HPDE6-E6E7 (cell line): ENCODE results near the gene TNKS1BP1.
"Not testable (repeated sequence)": the region's sequence is repeated elsewhere in the genome, so short reads cannot be mapped to it uniquely, and the experiment has no call there.

ENCODE experiments used
- DNase-seq: peaks from one replicate; pipeline ENCODE4 v3.0.0; 2011; ENCODE audit warnings: missing footprints; ENCODE audit errors: extremely low spot score

TNKS1BP1 gene, protein sequence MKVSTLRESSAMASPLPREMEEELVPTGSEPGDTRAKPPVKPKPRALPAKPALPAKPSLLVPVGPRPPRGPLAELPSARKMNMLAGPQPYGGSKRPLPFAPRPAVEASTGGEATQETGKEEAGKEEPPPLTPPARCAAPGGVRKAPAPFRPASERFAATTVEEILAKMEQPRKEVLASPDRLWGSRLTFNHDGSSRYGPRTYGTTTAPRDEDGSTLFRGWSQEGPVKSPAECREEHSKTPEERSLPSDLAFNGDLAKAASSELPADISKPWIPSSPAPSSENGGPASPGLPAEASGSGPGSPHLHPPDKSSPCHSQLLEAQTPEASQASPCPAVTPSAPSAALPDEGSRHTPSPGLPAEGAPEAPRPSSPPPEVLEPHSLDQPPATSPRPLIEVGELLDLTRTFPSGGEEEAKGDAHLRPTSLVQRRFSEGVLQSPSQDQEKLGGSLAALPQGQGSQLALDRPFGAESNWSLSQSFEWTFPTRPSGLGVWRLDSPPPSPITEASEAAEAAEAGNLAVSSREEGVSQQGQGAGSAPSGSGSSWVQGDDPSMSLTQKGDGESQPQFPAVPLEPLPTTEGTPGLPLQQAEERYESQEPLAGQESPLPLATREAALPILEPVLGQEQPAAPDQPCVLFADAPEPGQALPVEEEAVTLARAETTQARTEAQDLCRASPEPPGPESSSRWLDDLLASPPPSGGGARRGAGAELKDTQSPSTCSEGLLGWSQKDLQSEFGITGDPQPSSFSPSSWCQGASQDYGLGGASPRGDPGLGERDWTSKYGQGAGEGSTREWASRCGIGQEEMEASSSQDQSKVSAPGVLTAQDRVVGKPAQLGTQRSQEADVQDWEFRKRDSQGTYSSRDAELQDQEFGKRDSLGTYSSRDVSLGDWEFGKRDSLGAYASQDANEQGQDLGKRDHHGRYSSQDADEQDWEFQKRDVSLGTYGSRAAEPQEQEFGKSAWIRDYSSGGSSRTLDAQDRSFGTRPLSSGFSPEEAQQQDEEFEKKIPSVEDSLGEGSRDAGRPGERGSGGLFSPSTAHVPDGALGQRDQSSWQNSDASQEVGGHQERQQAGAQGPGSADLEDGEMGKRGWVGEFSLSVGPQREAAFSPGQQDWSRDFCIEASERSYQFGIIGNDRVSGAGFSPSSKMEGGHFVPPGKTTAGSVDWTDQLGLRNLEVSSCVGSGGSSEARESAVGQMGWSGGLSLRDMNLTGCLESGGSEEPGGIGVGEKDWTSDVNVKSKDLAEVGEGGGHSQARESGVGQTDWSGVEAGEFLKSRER (N-terminal part only)

GRCh38 chr11:57324886-57325734 is at the start of gene TNKS1BP1:
TNKS1BP1 (minus strand) TSS chr11:57324952; CDS start chr11:57321885, 3,067 bp downstream.
- DNase-seq = peak; percentile 94

DNA sequence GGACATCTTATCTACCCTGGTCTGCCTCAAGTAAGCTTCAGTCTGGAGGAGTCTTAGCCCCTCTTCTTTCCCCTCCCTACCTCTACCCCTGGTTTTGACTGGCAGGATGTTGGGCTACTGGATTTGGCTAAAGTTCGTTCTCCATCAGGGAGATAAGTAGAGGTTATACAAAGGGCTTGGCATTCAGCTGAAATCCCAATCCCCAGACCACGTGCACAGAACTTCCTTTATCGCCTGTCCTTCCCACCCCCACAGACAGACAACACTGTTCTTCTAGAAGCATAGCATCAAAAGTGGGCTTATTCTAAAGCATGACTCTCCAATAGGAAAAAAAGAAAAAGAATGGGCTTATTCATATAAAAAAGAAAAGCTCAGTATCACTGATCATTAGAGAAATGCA is 48.4 kb upstream of the TNKS1BP1 start:
- no peak for DNase-seq

GRCh38 chr11:57370941-57371340 is 46.2 kb upstream of the TNKS1BP1 start:
- no peak for DNase-seq

GRCh38 chr11:57370251-57370650 is 45.5 kb upstream of the TNKS1BP1 start:
- DNase-seq = peak; percentile 60

DNA sequence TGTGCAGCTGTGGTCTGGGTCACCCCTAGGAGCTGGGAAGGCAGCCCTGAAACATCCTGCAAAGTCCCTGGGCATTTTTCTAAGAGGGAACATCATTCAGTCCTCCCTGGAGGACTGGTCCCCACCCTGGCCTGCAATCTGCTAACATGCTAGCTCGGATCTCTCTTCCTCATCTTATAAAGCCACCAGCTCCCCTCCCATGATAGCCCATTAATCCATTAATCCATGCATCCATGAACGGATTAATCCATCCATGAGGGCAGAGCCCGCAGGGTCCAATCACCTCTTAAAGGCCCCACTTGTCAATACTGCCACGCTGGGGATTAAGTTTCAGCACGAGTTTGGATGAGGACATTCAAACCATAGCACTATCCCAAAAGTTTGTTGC is 44.1 kb upstream of the TNKS1BP1 start:
- DNase-seq = no peak

DNA sequence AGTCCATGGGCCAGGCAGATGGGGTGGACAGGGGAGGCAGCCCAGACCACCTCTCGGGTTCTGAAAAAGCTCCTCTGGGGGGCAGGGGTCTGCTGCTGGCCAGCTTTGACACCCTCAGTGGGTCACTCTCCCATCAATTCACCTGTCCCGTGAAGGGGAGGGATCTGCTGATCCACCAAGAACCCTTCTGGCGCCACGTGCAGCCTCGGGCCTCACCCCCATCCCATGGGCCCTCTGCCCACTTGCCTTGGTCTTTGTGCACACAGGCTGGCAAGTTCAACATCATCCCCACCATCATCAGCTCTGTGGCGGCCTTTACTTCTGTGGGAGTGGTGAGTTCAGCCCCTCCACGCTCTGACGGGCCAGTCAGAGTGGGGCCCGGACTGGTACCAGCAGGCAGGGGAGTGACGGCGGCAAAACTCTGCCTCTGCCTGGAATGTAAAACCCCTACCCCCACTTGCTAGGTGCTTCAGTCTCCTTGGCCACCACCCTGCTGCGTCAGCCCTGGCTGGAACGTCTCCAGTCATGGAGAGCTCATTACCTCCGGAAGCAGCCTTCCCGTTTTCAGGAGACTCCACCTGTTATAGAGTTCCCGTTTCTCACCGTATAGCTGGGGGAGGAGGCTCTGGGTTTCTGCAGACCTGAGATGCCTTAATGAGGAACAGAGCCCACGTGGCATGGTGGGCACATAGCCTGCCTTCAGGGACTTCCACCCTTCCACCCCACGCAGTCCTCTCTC is 43.5 kb upstream of the TNKS1BP1 start:
- peak; percentile 25 for DNase-seq

GRCh38 chr11:57364851-57365660 is 40.3 kb upstream of the TNKS1BP1 start:
- DNase-seq = no peak

DNA sequence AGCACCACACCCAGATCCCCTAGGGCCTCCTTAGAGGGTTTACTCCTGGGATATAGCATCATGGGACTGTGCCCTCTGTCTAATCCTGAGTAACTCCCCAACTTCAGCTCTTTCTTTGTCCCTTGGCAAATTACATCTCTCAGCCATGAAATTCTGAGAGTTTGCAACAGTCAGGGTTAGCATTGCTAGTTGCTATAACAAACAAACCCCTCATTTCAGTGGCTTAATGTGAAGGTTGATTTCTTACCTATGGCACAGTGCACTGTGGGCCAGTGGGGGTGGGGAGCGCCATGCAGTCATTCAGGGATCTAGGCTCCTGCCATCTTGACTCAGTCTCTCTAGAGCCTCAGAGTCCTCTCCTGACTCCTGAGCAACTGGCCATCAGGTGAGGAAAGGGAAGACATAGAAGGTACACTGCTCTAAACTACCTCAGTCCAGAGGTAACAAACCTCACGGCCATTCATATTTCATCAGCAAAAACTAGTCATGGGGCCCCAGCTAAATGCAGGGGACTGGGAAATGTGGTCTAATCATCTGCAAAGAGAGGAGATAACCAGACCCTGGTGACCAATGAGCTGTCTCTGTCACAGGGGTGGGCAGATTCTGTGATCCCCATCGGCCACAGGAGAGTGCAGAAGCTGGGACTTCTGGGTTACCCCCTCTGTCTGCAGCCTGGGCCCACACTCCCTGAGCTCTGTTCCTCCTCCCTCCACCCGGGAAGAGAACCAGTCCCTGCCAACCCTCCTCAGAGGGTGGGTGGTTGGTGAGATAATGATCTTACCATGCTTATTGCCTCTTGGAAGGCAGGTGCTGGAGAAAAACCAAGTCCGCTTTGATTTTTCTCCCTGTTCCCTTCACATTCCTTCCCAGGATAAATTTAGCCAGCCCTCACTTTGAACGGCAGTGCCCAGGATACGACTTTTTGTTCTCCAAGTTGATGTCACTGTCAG is 38.7 kb upstream of the TNKS1BP1 start:
- no peak for DNase-seq

DNA sequence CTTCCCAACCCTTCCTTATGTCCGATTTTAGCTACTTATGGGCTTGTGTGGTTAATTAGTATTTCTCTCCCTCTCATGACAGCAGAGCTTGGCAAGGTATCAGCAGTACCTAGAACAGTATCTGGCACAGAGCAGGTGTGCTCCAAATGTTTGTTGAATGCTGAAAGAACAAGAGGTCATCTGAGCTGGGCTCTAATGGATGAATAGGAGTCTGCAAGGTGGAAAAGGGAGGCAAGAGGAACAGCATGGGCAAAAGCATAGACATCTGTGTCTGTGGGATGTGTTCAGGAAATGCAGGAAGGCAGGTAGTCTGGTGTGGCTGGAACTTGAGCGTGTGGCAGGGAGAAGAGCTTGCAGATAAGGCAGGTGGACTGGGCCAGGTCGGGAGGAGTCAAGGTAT is 37.2 kb upstream of the TNKS1BP1 start:
- no peak for DNase-seq

GRCh38 chr11:57361420-57361819 is 36.7 kb upstream of the TNKS1BP1 start:
- not testable (repeated sequence) for DNase-seq

DNA sequence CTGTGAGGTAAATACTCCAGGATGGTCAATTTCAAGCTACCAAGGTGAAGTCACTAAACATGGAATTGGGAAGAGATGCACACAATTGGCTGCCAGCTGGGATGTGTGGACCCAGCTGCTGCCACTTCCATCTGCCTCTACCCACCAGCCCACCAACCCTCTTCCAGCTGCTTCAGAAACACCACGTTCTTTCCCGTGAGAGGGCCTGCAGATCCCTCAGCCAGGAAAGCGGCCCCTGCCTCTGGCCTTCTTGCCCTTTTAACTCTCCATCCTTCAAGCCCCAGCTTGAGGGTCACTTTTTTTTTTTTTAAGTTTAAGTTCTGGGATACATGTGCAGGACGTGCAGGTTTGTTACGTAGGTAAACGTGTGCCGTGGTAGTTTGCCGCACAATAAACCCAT is 36.2 kb upstream of the TNKS1BP1 start:
- no peak for DNase-seq

DNA sequence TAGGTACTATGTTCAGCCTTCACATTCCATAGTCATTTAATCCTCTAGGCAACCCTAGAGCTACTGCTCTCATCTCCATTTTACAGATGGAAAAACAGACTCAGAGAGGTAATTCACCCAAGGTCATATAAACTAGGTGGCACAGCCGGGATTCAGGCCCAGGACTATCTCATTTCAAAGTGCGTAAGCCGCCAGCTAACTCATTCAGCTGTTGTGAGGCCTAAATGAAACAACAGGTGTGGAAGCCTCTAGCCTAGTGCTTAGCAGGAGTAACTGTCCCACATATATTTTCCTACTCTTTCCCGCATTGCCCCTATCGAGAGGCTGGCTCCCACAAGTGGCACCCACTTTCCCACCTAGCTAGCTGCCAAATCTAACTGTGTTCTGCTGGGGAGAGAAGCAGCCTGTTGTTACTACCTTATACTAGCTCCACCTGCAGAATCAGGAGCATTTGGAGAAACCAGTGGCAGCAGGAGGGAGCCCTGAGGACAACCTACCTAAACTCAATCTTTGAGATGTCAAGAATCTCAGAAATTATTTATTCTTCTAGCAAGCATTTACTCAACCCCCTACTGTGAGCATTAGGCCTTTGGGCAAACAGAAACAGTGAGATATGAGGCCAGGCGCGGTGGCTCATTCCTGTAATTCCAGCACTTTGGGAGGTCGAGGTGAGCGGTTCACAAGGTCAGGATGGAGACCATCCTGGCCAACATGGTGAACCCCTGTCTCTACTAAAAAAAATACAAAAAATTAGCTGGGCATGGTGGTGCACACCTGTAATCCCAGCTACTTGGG is 35.3 kb upstream of the TNKS1BP1 start:
- no peak for DNase-seq

DNA sequence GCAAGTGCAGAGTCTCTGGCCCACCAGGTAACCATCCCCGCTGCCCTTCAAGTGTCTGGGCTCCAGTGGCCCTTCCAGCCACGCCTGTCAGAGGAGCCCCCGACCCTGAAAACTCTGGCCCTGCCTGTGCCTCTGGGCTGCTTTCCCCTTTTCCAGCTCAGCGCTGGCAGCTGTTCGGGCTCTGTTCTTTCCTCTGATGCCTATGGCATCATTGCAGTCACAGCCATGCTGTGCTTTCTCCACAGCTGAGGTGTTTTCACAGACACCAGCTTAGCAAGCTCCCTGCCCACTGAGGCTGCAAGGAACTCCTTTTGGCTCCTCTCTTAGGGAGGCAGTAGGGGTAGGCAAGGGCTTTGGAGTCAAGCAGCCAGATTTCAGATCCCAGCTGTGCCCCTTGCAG is 34.6 kb upstream of the TNKS1BP1 start:
- DNase-seq = no peak

DNA sequence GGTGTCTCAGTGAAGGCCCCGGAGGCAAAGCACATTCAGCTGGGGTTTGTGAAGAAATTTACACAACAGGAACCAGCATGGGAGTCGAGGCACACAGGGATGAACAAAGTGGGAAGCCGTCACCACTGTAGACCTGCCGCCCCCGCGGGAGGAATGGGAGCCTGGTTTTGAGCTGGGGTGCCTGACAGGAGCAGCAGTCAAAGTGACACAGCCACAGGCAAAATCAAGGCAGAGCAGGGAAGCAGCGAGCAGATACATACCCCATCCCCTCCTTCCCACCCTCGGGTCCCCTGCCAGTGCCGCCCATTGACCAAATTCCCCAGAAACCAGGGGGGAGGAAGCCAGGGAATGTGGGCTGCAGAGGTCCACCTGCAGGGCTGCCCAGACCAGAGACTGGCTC is 34.2 kb upstream of the TNKS1BP1 start:
- no peak for DNase-seq

DNA sequence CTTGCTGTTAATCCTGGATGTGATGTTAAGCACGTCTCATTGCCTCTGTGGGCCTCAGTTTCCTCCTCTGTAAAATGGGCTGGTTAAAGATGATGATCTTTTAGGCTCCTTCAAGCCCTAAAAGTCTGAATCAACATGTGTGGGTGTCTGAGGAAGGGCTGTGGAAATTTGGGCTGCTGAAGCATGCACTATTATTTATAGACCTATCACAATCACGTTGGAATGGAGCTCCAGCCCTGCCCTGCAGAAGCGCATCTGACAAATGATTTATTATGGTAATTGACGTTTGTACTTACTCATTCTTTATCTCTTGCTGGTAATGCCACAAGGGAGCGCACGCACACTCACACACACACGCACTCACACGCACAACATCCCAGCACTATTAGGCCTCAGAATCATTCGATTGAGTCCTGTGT is 33.8 kb upstream of the TNKS1BP1 start:
- DNase-seq = no peak

DNA sequence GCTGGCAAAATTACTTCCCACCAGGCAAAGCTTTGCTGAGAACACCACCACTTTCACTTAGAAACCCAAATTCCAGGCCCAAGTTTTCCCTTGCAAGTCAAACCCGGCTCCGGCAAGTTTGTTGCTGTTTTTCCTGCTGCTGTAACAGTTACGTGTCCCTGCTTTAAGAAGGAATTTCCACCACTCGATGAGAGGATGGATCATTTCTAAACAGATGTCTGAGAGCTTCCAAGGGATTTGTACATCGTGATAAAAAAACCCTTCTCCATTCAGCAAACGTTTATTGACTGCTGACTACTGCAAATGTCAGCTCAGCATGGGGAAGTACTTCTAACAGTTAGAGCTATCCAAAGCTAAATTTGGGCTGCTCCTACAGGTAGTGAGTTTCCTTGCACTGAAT is 33.1 kb upstream of the TNKS1BP1 start:
- DNase-seq = no peak

DNA sequence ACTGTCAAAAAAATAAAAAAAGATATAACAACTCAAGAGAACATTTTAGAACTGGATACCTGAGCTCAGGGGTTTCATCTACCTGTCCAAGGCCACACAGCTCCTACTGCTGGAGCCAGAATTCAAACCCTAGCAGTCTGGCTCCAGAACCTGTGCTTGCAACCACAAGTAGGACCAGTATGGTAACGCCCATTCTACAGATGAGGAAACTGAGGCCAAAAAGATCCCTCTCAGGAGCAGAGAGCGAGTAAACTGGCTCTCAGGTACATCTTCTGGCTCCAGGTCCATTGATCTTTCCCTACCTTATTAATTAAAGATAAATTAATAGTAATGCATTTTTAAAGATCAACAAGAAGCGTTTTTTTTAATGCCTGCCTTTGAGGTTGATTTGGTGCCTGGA is 32.6 kb upstream of the TNKS1BP1 start:
- no peak for DNase-seq

GRCh38 chr11:57356268-57356667 is 31.5 kb upstream of the TNKS1BP1 start:
- DNase-seq = no peak
